K562 (cell line): ENCODE results near the gene CTXND1. TPM values are rescaled to one million over a fixed set of nuclear protein-coding genes. Genes with fewer than 3 reads are reported as not detected.

ENCODE experiments used
- ATAC-seq: fragments of 200-7000 bp; cut with Tn5 transposase; 3 replicates; pipeline ENCODE4 v1.9.1; 2020; ENCODE audit warnings: moderate library complexity
- BruUV-seq: library from RNA; stranded (reverse); fragments of 400-500 nt; replicated peaks from 2 replicates; lab custom pipeline; 2021; lab: Mats Ljungman, UMichigan
- CTCF ChIA-PET: fragments of 300-600 bp; formaldehyde crosslinking; extraction: SDS; loops from one replicate; lab custom pipeline; 2021; ENCODE audit warnings: low intra/inter-chr PET ratio; lab: Yijun Ruan, JAX
- POLR2A ChIA-PET: fragments of 300-600, 350-650 bp; sonication (Branson Sonifier 250); formaldehyde crosslinking; extraction: SDS; loops from one replicate; lab custom pipeline; 2021; ENCODE audit warnings: antibody characterized with exemption, inconsistent platforms; lab: Yijun Ruan, JAX
- DNase-seq, 4 experiments: peaks; one replicate each; pipeline versions ENCODE4 v3.0.0 to v3.0.0-alpha.2; 2011 to 2018; ENCODE audit warnings: low spot score in 3 of 4, mixed read lengths in 3 of 4; ENCODE audit errors: extremely low read depth in 1 of 4
- FAIRE-seq: peaks from 2 replicates; lab custom pipeline; 2011; peaks lifted over from hg19 to GRCh38; lab: Jason Lieb, UNC
- H2AFZ ChIP-seq: 2 replicates; pipeline ENCODE4 v1.6.0; 2011; ENCODE audit warnings: low read depth, low read length, control low read depth, inconsistent platforms
- H3K27ac ChIP-seq: fragments of 200-600 bp; 3 replicates; pipeline ENCODE4 v1.8.0; 2011; ENCODE audit warnings: low read depth, mild to moderate bottlenecking, control low read depth, inconsistent platforms, low read length, moderate library complexity, mixed read lengths; ENCODE audit errors: extremely low read depth
- H3K27me3 ChIP-seq, 2 experiments: fragments of 300-600 bp in 1 of 2; 2 replicates in 1 of 2; 3 replicates in 1 of 2; pipeline versions ENCODE4 v1.6.0 to v1.8.0; 2011; ENCODE audit warnings: inconsistent platforms in 2 of 2, low read length in 2 of 2, mild to moderate bottlenecking in 1 of 2, mixed read lengths in 1 of 2, moderate library complexity in 1 of 2; ENCODE audit not compliant: control insufficient read depth in 2 of 2, insufficient read depth in 2 of 2
- H3K36me3 ChIP-seq: fragments of 300-600 bp; 3 replicates; pipeline ENCODE4 v1.8.0; 2011; ENCODE audit warnings: mild to moderate bottlenecking, low read length, inconsistent platforms; ENCODE audit not compliant: control insufficient read depth, insufficient read depth
- H3K4me1 ChIP-seq, 2 experiments: fragments of 200-600 bp in 1 of 2; replicated peaks in 1 of 2; 2 replicates in 1 of 2; 3 replicates in 1 of 2; pipeline versions ENCODE4 v1.5.1 to v1.8.0; 2011; ENCODE audit warnings: inconsistent platforms in 2 of 2, low read length in 2 of 2, mild to moderate bottlenecking in 1 of 2, mixed read lengths in 1 of 2, moderate library complexity in 1 of 2; ENCODE audit not compliant: control insufficient read depth in 2 of 2, insufficient read depth in 2 of 2
- H3K4me2 ChIP-seq: 2 replicates; pipeline ENCODE4 v1.6.1; 2011; ENCODE audit warnings: low read length, control low read depth, inconsistent platforms, mixed read lengths; ENCODE audit not compliant: insufficient read depth
- H3K4me3 ChIP-seq: fragments of 200-600 bp; sonication (generic), shearing (Covaris generic); 2 replicates; pipeline ENCODE4 v1.5.1; 2016; ENCODE audit warnings: control low read depth, inconsistent platforms
- H3K79me2 ChIP-seq: fragments of 200-600 bp; 3 replicates; pipeline ENCODE4 v1.8.0; 2011; ENCODE audit warnings: low read length, inconsistent platforms; ENCODE audit not compliant: control insufficient read depth, insufficient read depth
- H3K9ac ChIP-seq, 2 experiments: 2 replicates each; pipeline versions ENCODE4 v1.6.0 to v1.6.1; 2011; ENCODE audit warnings: low read depth in 2 of 2, low read length in 2 of 2, control low read depth in 1 of 2, inconsistent platforms in 1 of 2, mild to moderate bottlenecking in 1 of 2, mixed read lengths in 1 of 2; ENCODE audit not compliant: insufficient read depth in 1 of 2
- H3K9me1 ChIP-seq: one replicate; pipeline ENCODE4 v1.6.0; 2011; ENCODE audit warnings: inconsistent platforms, mild to moderate bottlenecking, low read length, moderate library complexity; ENCODE audit not compliant: control insufficient read depth, insufficient read depth
- H3K9me3 ChIP-seq: replicated peaks from 2 replicates; pipeline ENCODE4 v1.5.1; 2011; ENCODE audit warnings: low read depth, low read length, inconsistent platforms; ENCODE audit not compliant: control insufficient read depth, insufficient read depth
- H4K20me1 ChIP-seq: replicated peaks from 2 replicates; pipeline ENCODE4 v1.6.1; 2011; ENCODE audit warnings: low read length, inconsistent platforms, mixed read lengths; ENCODE audit not compliant: control insufficient read depth, insufficient read depth
- HSF4 ChIP-seq: fragments of 250-450 bp; sonication (Bioruptor Pico); IDR thresholded peaks from 2 replicates; pipeline ENCODE4 v2.1.2; 2022; ENCODE audit warnings: mild to moderate bottlenecking, moderate library complexity, borderline replicate concordance
- NR1H2 ChIP-seq: sonication (generic); formaldehyde crosslinking; IDR thresholded peaks from 2 replicates; pipeline ENCODE4 v1.4.0; 2020; ENCODE audit warnings: mild to moderate bottlenecking, missing genetic modification reagents
- POLR3A ChIP-seq: IDR thresholded peaks from 2 replicates; pipeline ENCODE4 v1.6.1; 2011; ENCODE audit warnings: borderline replicate concordance, mild to moderate bottlenecking, moderate library complexity; ENCODE audit not compliant: insufficient read length, insufficient read depth; ENCODE audit errors: extremely low read depth
- ZNF253 ChIP-seq: fragments of 250-450 bp; sonication (Bioruptor Pico); conservative IDR thresholded peaks from 2 replicates; pipeline ENCODE4 v1.6.1; 2021; ENCODE audit warnings: mild to moderate bottlenecking
- ZNF764 ChIP-seq: fragments of 250-450 bp; sonication (Bioruptor Pico); IDR thresholded peaks from 2 replicates; pipeline ENCODE4 v1.4.0; 2020; ENCODE audit warnings: low read depth, mild to moderate bottlenecking, moderate library complexity
- WGBS: fragments of 100-300 bp; shearing (Covaris generic); methylation state at CpG from one replicate; pipeline ENCODE4 v1.1.6; 2016; ENCODE audit warnings: low coverage, mixed read lengths; ENCODE audit not compliant: insufficient coverage; ENCODE audit errors: missing lambda C conversion rate; 5-methylcytosine and 5-hydroxymethylcytosine counted together
- in situ Hi-C: fragments of 300-500 bp; cut with MboI; formaldehyde crosslinking; loops from 4 replicates; pipeline ENCODE4 v1.15.0; 2018; ENCODE audit warnings: inconsistent platforms, mixed read lengths
- intact Hi-C: fragments of 100-400 bp; cut with micrococcal nuclease; formaldehyde crosslinking; loops from 2 replicates; pipeline ENCODE4 v1.14.2; 2022
- polyA plus RNA-seq, 8 experiments: library from polyadenylated mRNA; depleted of rRNA in 4 of 8; stranded (reverse) in 5 of 8; unstranded in 3 of 8; fragments of >200 nt; fragmentation: Nextera tagmentation in 2 of 8; fragmentation: Illumina TruSeq in 1 of 8; extraction: Ambion mirVana in 2 of 8; extraction: Trizol in 1 of 8; gene quantifications; 2 replicates each; pipeline versions ENCODE4 v1.2.1 to v1.2.3, GENCODE V29; 2011 to 2014; ENCODE audit warnings: inconsistent platforms in 1 of 8, missing spikeins in 1 of 8
- total RNA-seq, 7 experiments: library from RNA; depleted of rRNA in 6 of 7; stranded (reverse); fragments of >200 nt in 6 of 7; fragmentation: Illumina TruSeq in 2 of 7; extraction: Trizol in 2 of 7; gene quantifications; 2 replicates each; pipeline versions ENCODE4 v1.2.1 to v1.2.3, GENCODE V29; 2011 to 2021; ENCODE audit warnings: low replicate concordance in 1 of 7
- TF ChIP-seq, protein P1 (sequence below): fragments of 250-450 bp; sonication (Bioruptor Pico); IDR thresholded peaks from 2 replicates; pipeline ENCODE4 v1.5.0; 2021; ENCODE audit warnings: mild to moderate bottlenecking, borderline replicate concordance
- TF ChIP-seq, protein P2 (sequence below): sonication (generic); formaldehyde crosslinking; IDR thresholded peaks from 2 replicates; pipeline ENCODE4 v1.8.0; 2022; ENCODE audit warnings: missing genetic modification reagents, mild to moderate bottlenecking, borderline replicate concordance
- TF ChIP-seq, protein P3 (sequence below): fragments of 250-450 bp; sonication (Bioruptor Pico); IDR thresholded peaks from 2 replicates; pipeline ENCODE4 v1.4.0; 2020

The CTXND1 gene
- total and polyA plus RNA-seq, 9 of the 15 experiments (the other 6 are each of a cell fraction or from before 2014, with no cell fraction given): 0.04 TPM; not detected in 7

DNA sequence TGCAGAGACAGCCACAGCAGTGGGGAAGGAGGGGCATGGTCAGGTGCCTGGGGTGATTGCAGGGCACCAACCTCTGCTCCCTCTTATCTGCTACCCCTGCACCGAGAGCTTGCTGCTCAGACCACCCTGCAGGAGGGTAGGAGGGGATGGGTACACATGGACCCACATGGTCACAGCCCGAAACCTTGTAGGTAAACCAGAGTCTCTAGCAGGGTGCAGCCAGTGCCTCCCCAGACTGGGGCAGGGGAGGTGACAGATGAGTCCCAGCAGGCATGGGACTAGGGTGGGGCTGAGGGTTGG lies 50.0 kb downstream of the CTXND1 start:
- Histone ChIP-seq H2AFZ (no peak overlapping the region), H3K27me3 (peaks cover 29 to 35% of the 10 kb centered on the region in 2 experiments), H3K9ac (no peak overlapping the region), H3K4me3 (no peak overlapping the region), H3K9me3 (no peaks in the 10 kb centered on the region), H3K79me2 (no peaks in the 10 kb centered on the region), H3K4me2 (no peak overlapping the region), H3K36me3 (no peaks in the 10 kb centered on the region), H3K4me1 (peaks cover 0 to 6% of the 10 kb centered on the region in 2 experiments; a peak in 1 of 5 replicates), H3K9me1 (no peaks in the 10 kb centered on the region), H3K27ac (no peak overlapping the region), H4K20me1 (0 out of 2 replicates have a peak, but pooled peaks cover 11% of the 10 kb centered on the region)
- no TSS peak for BruUV-seq
- intact Hi-C loops (no loop called here), in situ Hi-C loops (no loop called here)
- 0% methylated on average over 1 of the region's 2 CpGs for WGBS
- ChIA-PET CTCF (no interaction called here), POLR2A (no interaction called here)
- FAIRE-seq (no peak), DNase-seq (no peak), ATAC-seq (no peak)
- TF ChIP-seq ZNF764 (CRISPR knock-in tag) (no peak), HSF4 (no peak), NR1H2 (no peak)

DNA sequence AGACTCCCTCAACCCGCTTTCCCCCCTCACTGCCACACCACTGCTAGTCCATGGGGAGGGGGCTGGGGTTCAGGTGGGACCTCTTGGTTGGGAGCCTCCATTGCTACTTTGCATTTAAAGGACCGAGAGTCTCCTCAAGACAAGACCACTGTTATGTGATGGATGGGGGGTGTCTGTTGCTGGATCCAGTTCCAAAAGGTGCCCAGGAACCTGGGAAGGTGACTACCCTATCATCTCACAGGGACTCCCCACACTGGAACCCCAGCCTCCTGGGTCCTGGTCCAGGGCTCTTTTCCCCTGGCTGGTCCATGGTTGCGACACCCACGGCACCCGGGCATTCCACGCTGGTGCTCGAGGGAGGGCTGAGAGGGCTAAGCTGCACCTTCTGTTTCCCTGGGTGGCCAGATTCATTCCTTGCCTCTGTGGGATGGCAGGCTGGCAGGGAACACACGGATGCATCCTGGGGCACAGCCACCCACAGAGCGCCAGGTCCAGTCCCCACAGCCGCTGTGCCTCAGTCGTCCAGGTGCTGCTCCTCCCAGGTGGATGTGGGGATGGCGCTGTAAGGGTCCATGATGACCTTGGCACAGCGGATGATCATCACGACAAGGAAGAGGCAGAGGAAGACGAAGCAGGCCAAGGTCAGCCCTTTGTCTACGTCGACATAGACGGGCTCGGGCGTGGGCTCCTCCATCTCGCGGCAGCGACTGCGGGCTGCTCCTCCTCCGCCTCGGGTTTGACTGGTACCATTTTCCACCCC lies 50.6 kb downstream of the CTXND1 start:
- Histone ChIP-seq H3K36me3 (no peaks in the 10 kb centered on the region), H2AFZ (no peak overlapping the region), H4K20me1 (0 out of 2 replicates have a peak, but pooled peaks cover 11% of the 10 kb centered on the region), H3K4me2 (no peak overlapping the region), H3K9ac (no peak overlapping the region), H3K27ac (no peak overlapping the region), H3K4me3 (no peak overlapping the region), H3K9me1 (no peaks in the 10 kb centered on the region), H3K27me3 (peaks cover 29 to 35% of the 10 kb centered on the region in 2 experiments; a peak in 4 of 5 replicates), H3K9me3 (no peaks in the 10 kb centered on the region), H3K79me2 (no peaks in the 10 kb centered on the region), H3K4me1 (peaks cover 0 to 6% of the 10 kb centered on the region in 2 experiments; a peak in 1 of 5 replicates)
- no peak for FAIRE-seq
- ChIA-PET POLR2A (no interaction called here), CTCF (no interaction called here)
- no peak for DNase-seq
- 3% methylated on average over 21 of the region's 26 CpGs for WGBS
- intact Hi-C loops (no loop called here), in situ Hi-C loops (no loop called here)
- no peak for ATAC-seq
- no TSS peak for BruUV-seq
- TF ChIP-seq ZNF253 (CRISPR knock-in tag) (no peak), POLR3A (no peak)
- TF ChIP-seq, protein P1, sequence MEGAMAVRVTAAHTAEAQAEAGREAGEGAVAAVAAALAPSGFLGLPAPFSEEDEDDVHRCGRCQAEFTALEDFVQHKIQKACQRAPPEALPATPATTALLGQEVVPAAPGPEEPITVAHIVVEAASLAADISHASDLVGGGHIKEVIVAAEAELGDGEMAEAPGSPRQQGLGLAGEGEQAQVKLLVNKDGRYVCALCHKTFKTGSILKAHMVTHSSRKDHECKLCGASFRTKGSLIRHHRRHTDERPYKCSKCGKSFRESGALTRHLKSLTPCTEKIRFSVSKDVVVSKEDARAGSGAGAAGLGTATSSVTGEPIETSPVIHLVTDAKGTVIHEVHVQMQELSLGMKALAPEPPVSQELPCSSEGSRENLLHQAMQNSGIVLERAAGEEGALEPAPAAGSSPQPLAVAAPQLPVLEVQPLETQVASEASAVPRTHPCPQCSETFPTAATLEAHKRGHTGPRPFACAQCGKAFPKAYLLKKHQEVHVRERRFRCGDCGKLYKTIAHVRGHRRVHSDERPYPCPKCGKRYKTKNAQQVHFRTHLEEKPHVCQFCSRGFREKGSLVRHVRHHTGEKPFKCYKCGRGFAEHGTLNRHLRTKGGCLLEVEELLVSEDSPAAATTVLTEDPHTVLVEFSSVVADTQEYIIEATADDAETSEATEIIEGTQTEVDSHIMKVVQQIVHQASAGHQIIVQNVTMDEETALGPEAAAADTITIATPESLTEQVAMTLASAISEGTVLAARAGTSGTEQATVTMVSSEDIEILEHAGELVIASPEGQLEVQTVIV (CRISPR knock-in tag): no peak
- TF ChIP-seq, protein P2, sequence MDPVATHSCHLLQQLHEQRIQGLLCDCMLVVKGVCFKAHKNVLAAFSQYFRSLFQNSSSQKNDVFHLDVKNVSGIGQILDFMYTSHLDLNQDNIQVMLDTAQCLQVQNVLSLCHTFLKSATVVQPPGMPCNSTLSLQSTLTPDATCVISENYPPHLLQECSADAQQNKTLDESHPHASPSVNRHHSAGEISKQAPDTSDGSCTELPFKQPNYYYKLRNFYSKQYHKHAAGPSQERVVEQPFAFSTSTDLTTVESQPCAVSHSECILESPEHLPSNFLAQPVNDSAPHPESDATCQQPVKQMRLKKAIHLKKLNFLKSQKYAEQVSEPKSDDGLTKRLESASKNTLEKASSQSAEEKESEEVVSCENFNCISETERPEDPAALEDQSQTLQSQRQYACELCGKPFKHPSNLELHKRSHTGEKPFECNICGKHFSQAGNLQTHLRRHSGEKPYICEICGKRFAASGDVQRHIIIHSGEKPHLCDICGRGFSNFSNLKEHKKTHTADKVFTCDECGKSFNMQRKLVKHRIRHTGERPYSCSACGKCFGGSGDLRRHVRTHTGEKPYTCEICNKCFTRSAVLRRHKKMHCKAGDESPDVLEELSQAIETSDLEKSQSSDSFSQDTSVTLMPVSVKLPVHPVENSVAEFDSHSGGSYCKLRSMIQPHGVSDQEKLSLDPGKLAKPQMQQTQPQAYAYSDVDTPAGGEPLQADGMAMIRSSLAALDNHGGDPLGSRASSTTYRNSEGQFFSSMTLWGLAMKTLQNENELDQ (CRISPR knock-in tag): no peak
- TF ChIP-seq, protein P3, sequence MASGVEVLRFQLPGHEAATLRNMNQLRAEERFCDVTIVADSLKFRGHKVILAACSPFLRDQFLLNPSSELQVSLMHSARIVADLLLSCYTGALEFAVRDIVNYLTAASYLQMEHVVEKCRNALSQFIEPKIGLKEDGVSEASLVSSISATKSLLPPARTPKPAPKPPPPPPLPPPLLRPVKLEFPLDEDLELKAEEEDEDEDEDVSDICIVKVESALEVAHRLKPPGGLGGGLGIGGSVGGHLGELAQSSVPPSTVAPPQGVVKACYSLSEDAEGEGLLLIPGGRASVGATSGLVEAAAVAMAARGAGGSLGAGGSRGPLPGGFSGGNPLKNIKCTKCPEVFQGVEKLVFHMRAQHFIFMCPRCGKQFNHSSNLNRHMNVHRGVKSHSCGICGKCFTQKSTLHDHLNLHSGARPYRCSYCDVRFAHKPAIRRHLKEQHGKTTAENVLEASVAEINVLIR (CRISPR knock-in tag): no peak
